Jurkat, Clone E6-1 (cell line): Measurements from ENCODE around the gene TTBK2. TPM values are rescaled to one million over a fixed set of nuclear protein-coding genes. Genes with fewer than 3 reads are reported as not detected.
"Not testable (repeated sequence)": the region's sequence is repeated elsewhere in the genome, so short reads cannot be mapped to it uniquely, and the experiment has no call there.

Source experiments
- DNase-seq: peaks from one replicate; pipeline ENCODE4 v3.0.0-alpha.2; 2011; ENCODE audit warnings: low read depth, low spot score
- H3K4me3 ChIP-seq: 2 replicates; pipeline ENCODE4 v1.5.1; 2011; ENCODE audit warnings: mild to moderate bottlenecking, low read length, control low read depth, moderate library complexity
- polyA plus RNA-seq: library from polyadenylated mRNA; unstranded; fragments of >200 nt; gene quantifications from one replicate; pipeline ENCODE4 v1.2.1, GENCODE V29; 2012; ENCODE audit warnings: missing spikeins; ENCODE audit not compliant: insufficient read length, insufficient read depth

TTBK2 gene
- 5.7 TPM for polyA plus RNA-seq

DNA sequence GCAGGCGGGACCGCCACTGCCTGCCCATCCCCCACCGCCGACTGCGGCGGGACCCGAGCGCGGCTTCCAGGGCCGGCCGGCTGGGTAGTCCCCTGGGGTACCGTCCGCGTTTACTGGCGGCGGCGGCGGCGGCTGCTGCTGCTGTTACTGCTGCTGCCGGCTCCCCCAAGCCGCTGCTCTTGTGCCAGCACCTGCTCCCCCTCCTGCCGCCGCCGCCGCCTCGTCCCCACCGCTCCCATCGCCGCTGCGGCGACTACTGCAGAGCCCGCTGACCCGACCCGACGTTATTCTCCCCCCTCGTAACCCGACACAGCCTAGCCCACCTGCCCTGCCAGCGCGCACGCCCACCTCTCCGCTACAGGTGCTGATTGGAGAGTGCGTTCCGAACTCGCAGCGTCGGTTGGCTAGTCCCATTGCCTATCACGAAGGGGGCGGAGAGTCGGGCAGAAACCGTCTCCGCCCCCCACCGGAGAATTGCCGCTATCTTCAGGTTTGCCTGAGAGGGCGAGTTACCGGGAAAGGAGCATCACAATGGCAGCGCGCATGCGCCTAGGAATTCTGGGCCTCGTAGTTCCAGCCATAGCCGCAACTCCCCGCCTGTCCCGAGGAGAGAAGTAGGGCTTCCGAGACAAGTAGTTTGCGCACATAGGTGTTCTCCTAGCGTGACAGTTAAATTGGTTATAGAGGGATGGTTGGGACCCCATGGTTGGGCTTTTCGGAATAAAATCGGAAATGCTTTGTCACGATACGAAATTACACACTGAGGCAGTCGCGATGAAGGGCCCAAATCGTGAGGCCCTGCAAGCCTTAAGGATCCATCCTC is at the start of gene TTBK2:
TTBK2 (minus strand) TSS at position 260 of the 823 bp plus-strand sequence. CDS start 42,161 bp downstream, outside the sequence.
- H3K4me3 ChIP-seq = peak within 1 kb of the TSS; percentile 78
- peak; percentile 98 for DNase-seq

GRCh38 chr15:42964476-42964875 is 43.9 kb upstream of the TTBK2 start:
- DNase-seq = no peak
- no peak overlapping the region for H3K4me3 ChIP-seq

GRCh38 chr15:42955518-42955917 is 34.9 kb upstream of the TTBK2 start:
- DNase-seq = no peak
- no peak overlapping the region for H3K4me3 ChIP-seq

- no peak for DNase-seq
- H3K4me3 ChIP-seq = no peak overlapping the region
These were observed 33.7 kb upstream of the TTBK2 start for GRCh38 chr15:42954291-42954690.

GRCh38 chr15:42948898-42949297 is 28.3 kb upstream of the TTBK2 start:
- not testable (repeated sequence) for DNase-seq, H3K4me3 ChIP-seq

- H3K4me3 ChIP-seq = no peak overlapping the region
- DNase-seq = no peak
These were observed 19.9 kb upstream of the TTBK2 start for GRCh38 chr15:42940527-42940926.

DNA sequence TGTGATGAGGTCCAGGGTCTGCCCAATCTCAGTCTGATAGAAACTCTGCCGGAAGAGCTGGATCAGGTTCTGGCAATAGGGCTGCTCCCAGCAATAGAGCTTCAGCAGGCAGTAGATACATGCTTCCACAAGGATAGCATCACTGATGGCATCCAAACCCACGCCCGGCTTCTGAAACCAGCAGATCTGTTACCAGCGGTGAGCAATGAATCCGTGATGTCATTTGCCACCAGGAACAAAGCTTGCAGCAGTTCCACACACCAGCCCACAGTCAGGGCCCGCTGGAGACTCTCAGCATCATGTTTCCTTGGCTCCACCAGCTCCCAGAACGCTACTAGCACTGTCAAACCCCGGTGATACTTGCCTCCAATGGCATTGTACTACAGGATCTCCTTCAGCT is 19.3 kb upstream of the TTBK2 start:
- no peak for DNase-seq
- H3K4me3 ChIP-seq = no peak overlapping the region

DNA sequence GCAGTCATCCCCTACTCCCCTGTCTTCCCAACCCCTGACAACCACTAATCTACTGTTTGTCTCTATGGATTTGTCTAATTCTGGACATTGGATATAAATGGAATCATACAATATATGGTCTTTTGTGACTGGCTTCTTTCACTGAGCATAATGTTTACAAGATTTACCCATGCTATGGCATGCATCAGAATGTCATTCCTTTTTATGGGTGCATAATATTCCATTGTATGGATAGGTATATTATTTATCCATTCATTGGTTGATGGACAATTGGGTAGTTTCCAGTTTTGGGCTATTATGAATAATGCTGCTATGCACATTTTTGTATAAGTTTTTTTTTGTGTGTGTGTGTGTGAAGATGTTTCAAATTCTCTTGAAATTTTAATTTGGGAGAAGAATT is 16.6 kb upstream of the TTBK2 start:
- no peak for DNase-seq
- no peak overlapping the region for H3K4me3 ChIP-seq

GRCh38 chr15:42933886-42934667 is 13.5 kb upstream of the TTBK2 start:
- DNase-seq = no peak
- H3K4me3 ChIP-seq = no peak overlapping the region

- DNase-seq = no peak
- H3K4me3 ChIP-seq = no peak overlapping the region
These were observed 12.4 kb upstream of the TTBK2 start for GRCh38 chr15:42932833-42933515.

DNA sequence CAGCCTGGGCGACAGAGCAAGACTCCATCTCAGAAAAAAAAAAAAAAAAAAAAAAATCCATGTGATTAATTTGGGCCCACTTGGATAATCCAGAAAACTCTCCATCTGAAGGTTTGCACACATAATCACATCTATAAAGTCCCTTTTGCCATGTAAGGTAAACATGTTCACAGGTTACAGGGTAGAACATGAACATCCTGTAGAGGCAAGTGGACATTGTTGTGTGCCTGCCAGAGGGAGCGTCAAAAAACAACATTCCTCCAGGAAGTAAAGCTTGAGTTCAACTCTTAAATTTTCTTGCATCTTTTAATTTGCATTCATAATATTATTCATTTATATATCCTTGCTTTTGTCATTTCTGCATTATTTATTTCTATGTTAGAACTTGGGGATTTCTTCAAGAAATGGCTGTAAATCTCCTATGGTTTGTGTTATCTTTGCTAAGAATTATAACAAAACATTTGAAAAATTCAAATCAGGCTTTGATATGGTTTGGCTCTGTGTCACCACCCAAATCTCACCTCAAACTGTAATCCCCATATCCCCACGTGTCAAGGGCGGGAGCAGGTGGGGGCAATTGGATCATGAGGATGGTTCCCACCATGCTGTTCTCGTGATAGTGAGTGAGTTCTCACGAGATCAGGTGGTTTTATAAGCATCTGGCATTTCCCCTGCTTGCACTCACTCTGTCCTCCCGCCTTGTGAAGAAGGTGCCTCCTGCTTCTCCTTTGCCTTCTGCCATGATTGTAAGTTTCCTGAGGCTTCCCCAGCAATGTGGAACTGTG is 11.3 kb upstream of the TTBK2 start:
- no peak overlapping the region for H3K4me3 ChIP-seq
- no peak for DNase-seq

GRCh38 chr15:42929306-42929848 is 8.8 kb upstream of the TTBK2 start:
- DNase-seq = no peak

DNA sequence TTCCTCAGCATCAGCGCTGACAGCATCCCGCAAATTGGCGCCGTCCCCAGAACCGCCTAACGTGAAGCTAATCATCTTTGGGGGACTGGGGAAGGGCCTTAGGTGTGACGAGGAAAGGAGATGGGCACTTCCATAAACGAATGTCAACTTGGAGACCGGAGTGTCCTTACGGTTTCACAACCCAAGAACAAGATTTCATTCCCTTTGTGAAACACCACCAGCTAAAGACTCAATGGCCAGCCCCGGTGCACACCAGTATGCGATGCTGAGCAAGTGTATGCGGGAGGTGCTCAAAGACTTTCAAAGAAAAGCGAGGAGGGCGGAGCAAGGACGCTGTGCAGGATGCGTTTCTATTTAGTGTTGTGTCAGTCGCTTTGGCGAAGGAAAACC is 759 bp upstream of the TTBK2 start:
- DNase-seq = peak; percentile 29

More at GRCh38 chr15:42929306-42929848, 8.8 kb upstream of the TTBK2 start:
- H3K4me3 ChIP-seq = no peak overlapping the region

DNA sequence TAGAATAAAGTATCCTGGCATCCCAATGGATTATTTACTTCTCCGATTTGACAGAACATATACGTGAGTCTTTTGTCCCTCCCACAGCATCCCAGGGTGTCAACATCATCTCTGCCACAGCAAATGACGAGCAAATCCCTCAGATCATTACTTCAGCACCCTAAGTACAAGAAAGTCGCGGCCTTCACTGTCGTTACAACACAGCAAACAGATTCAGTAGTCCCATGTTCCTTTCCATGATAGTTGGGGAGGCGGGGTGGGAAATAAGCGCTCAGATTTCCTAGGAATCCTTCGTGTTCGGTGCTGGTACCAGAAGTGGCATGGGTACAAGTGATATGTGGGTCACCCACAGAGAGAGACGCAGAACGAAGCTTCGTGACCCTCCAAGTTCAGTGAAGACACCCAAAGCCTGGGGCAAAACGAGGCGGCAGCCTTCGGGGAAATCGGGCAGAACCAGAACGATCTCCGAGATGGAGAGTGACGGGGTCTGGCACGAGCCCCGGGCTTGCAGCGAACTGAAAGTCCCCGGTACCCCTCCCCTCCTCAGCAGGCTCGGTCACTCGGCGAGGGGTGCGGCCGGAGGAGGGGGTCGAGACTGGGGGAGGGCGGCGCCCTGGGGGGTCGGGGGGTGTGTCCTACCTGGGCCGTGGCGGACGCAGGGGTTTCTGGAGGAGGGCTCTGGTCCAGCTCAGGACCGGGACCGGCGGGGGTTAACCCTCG is 619 bp downstream of the TTBK2 start:
- H3K4me3 ChIP-seq = peak overlapping the region; percentile 78
- no peak for DNase-seq

More for the DNA sequence above, 759 bp upstream of the TTBK2 start:
- peak overlapping the region; percentile 78 for H3K4me3 ChIP-seq

- no peak for DNase-seq
- H3K4me3 ChIP-seq = peak overlapping the region; percentile 78
These were observed 1.3 kb downstream of the TTBK2 start for GRCh38 chr15:42919308-42919707.

GRCh38 chr15:42918047-42918446 is 2.5 kb downstream of the TTBK2 start:
- no peak overlapping the region for H3K4me3 ChIP-seq
- DNase-seq = no peak

- H3K4me3 ChIP-seq = no peak overlapping the region
- DNase-seq = no peak
These were observed 4.8 kb downstream of the TTBK2 start for GRCh38 chr15:42915654-42916315.
